HepG2 (cell line): ENCODE measurements around the gene FBXO28. TPM values are rescaled to one million over a fixed set of nuclear protein-coding genes. Genes with fewer than 3 reads are reported as not detected.

Experiments used
- ATAC-seq: fragments of 200-7000 bp; cut with Tn5 transposase; 3 replicates; pipeline ENCODE4 v1.9.1; 2020; ENCODE audit warnings: mild to moderate bottlenecking, moderate library complexity
- BruUV-seq: library from RNA; stranded (reverse); fragments of 400-500 nt; replicated peaks from 2 replicates; lab custom pipeline; 2021; lab: Mats Ljungman, UMichigan
- CTCF ChIA-PET: fragments of 300-600 bp; formaldehyde crosslinking; extraction: SDS; loops from one replicate; lab custom pipeline; 2021; ENCODE audit warnings: low total read pairs, inconsistent platforms, low intra/inter-chr PET ratio; lab: Yijun Ruan, JAX
- POLR2A ChIA-PET: fragments of 350-600 bp; sonication (Branson Sonifier 250); formaldehyde crosslinking; loops from one replicate; lab custom pipeline; 2020; ENCODE audit warnings: antibody characterized with exemption, inconsistent platforms; lab: Yijun Ruan, JAX
- DNase-seq: peaks from one replicate; pipeline ENCODE4 v3.0.0-alpha.2; 2015; ENCODE audit warnings: low spot score
- FAIRE-seq: peaks from 3 replicates; lab custom pipeline; 2011; peaks lifted over from hg19 to GRCh38; lab: Jason Lieb, UNC
- H2AFZ ChIP-seq: one replicate; pipeline ENCODE4 v1.6.1; 2011; ENCODE audit warnings: low read length, inconsistent platforms
- H3K27ac ChIP-seq: fragments of 300-600 bp; 3 replicates; pipeline ENCODE4 v1.8.0; 2011; ENCODE audit warnings: mixed run types, mild to moderate bottlenecking, mixed read lengths, low read length, inconsistent platforms; ENCODE audit not compliant: insufficient read depth; ENCODE audit errors: extremely low read length
- H3K27me3 ChIP-seq, 2 experiments: fragments of 200-600 bp in 1 of 2; 2 replicates in 1 of 2; 3 replicates in 1 of 2; pipeline versions ENCODE4 v1.6.0 to v1.8.0; 2011; ENCODE audit warnings: low read length in 2 of 2, mild to moderate bottlenecking in 2 of 2, moderate library complexity in 2 of 2, inconsistent platforms in 1 of 2; ENCODE audit not compliant: insufficient read depth in 2 of 2, control insufficient read depth in 1 of 2
- H3K36me3 ChIP-seq, 2 experiments: fragments of 200-600 bp in 1 of 2; replicated peaks in 1 of 2; 2 replicates in 1 of 2; 3 replicates in 1 of 2; pipeline versions ENCODE4 v1.5.1 to v1.8.0; 2011; ENCODE audit warnings: low read length in 2 of 2, inconsistent platforms in 1 of 2; ENCODE audit not compliant: insufficient read depth in 2 of 2, control insufficient read depth in 1 of 2
- H3K4me1 ChIP-seq: 2 replicates; pipeline ENCODE4 v1.5.1; 2012; ENCODE audit warnings: low read length, inconsistent platforms; ENCODE audit not compliant: insufficient read depth
- H3K4me2 ChIP-seq: 2 replicates; pipeline ENCODE4 v1.6.0; 2011; ENCODE audit warnings: low read depth, low read length, inconsistent platforms
- H3K4me3 ChIP-seq, 3 experiments: fragments of 200-600 bp in 1 of 3; sonication (generic), shearing (Covaris generic) in 1 of 3; replicated peaks in 1 of 3; 2 replicates each; pipeline ENCODE4 v1.5.1; 2011 to 2016; ENCODE audit warnings: low read length in 3 of 3, inconsistent platforms in 2 of 3, low read depth in 2 of 3, mild to moderate bottlenecking in 2 of 3, control low read depth in 1 of 3, mixed read lengths in 1 of 3; ENCODE audit not compliant: insufficient read depth in 1 of 3
- H3K79me2 ChIP-seq: one replicate; pipeline ENCODE4 v1.6.1; 2011; ENCODE audit warnings: low read length, inconsistent platforms; ENCODE audit not compliant: insufficient read depth
- H3K9ac ChIP-seq: 2 replicates; pipeline ENCODE4 v1.6.0; 2011; ENCODE audit warnings: mild to moderate bottlenecking, low read depth, low read length, inconsistent platforms; ENCODE audit not compliant: insufficient read depth
- H3K9me3 ChIP-seq: 2 replicates; pipeline ENCODE4 v1.5.1; 2012; ENCODE audit warnings: mild to moderate bottlenecking, low read length
- H4K20me1 ChIP-seq: 2 replicates; pipeline ENCODE4 v1.6.0; 2011; ENCODE audit warnings: inconsistent platforms, mild to moderate bottlenecking, low read length, moderate library complexity; ENCODE audit not compliant: insufficient read depth
- ETS1 ChIP-seq: sonication (generic); formaldehyde crosslinking; IDR thresholded peaks from 2 replicates; pipeline ENCODE4 v1.4.0; 2020; ENCODE audit warnings: missing genetic modification reagents
- MEIS1 ChIP-seq: sonication (generic); formaldehyde crosslinking; IDR thresholded peaks from 2 replicates; pipeline ENCODE4 v1.9.0; 2021; ENCODE audit warnings: mild to moderate bottlenecking, missing genetic modification reagents, moderate library complexity, borderline replicate concordance
- SNAI1 ChIP-seq: sonication (generic); formaldehyde crosslinking; IDR thresholded peaks from 2 replicates; pipeline ENCODE4 v1.5.0; 2020; ENCODE audit warnings: mild to moderate bottlenecking, missing genetic modification reagents, borderline replicate concordance
- TBL1XR1 ChIP-seq: fragments of 150-350 bp; IDR thresholded peaks from 2 replicates; pipeline ENCODE4 v1.6.1; 2014; ENCODE audit warnings: borderline replicate concordance, low read length; ENCODE audit not compliant: partially characterized antibody
- ZNF136 ChIP-seq: sonication (generic); formaldehyde crosslinking; IDR thresholded peaks from 2 replicates; pipeline ENCODE4 v1.8.1; 2022; ENCODE audit warnings: low read depth, mild to moderate bottlenecking, moderate library complexity, missing genetic modification reagents
- ZNF138 ChIP-seq: sonication (generic); formaldehyde crosslinking; IDR thresholded peaks from 2 replicates; pipeline ENCODE4 v1.5.0; 2020; ENCODE audit warnings: mild to moderate bottlenecking, low read depth, missing genetic modification reagents
- ZNF296 ChIP-seq: sonication (generic); formaldehyde crosslinking; conservative IDR thresholded peaks from 2 replicates; pipeline ENCODE4 v1.5.0; 2020; ENCODE audit warnings: mild to moderate bottlenecking, missing genetic modification reagents
- ZNF557 ChIP-seq: sonication (generic); formaldehyde crosslinking; IDR thresholded peaks from 2 replicates; pipeline ENCODE4 v1.4.0; 2020; ENCODE audit warnings: missing genetic modification reagents
- ZNF580 ChIP-seq: IDR thresholded peaks from 2 replicates; pipeline ENCODE4 v1.6.1; 2016; ENCODE audit warnings: low read depth, borderline replicate concordance
- ZNF644 ChIP-seq: IDR thresholded peaks from 2 replicates; pipeline ENCODE4 v1.6.1; 2016; ENCODE audit warnings: low read depth
- WGBS: methylation state at CpG from one replicate; pipeline ENCODE4 v1.1.6; 2017; ENCODE audit warnings: low lambda C conversion rate; 5-methylcytosine and 5-hydroxymethylcytosine counted together
- in situ Hi-C: cut with HindIII; loops from 2 replicates; pipeline ENCODE4 v1.10.0; 2017; ENCODE audit warnings: low pct_unique_long_range_greater_than_20kb; ENCODE audit not compliant: extremely low pct_ligation_motif_present
- intact Hi-C: fragments of 100-400 bp; cut with micrococcal nuclease; formaldehyde crosslinking; loops from one replicate; pipeline ENCODE4 v1.10.0; 2022; ENCODE audit not compliant: unreplicated experiment
- polyA plus RNA-seq, 8 experiments: library from polyadenylated mRNA; depleted of rRNA in 3 of 8; stranded (reverse) in 7 of 8; unstranded in 1 of 8; fragments of >200 nt; fragmentation: Illumina TruSeq in 4 of 8; extraction: Trizol in 4 of 8; gene quantifications; 2 replicates each; pipeline versions ENCODE4 v1.2.1 to v1.2.3, GENCODE V29; 2011 to 2016; ENCODE audit warnings: low read depth in 4 of 8, missing spikeins in 1 of 8, mixed read lengths in 1 of 8; ENCODE audit not compliant: insufficient read depth in 1 of 8
- total RNA-seq, 5 experiments: library from RNA; depleted of rRNA; stranded (reverse); fragments of >200 nt; fragmentation: Illumina TruSeq; extraction: Trizol; gene quantifications; 2 replicates each; pipeline ENCODE4 v1.2.3, GENCODE V29; 2016; ENCODE audit warnings: low read depth in 1 of 5

FBXO28 gene
- total and polyA plus RNA-seq, 2 of the 13 experiments (the other 11 are each of a cell fraction or from before 2014, with no cell fraction given), result 8.5 to 29.1 TPM

GRCh38 chr1:224090116-224090515 is 23.8 kb upstream of the FBXO28 start:
- H3K9me3 ChIP-seq, result no peaks in the 10 kb centered on the region
- intact Hi-C loops, result no loop called here
- DNase-seq (no peak), FAIRE-seq (no peak), ATAC-seq (no peak)
- peaks cover 0 to 8% of the 10 kb centered on the region in 2 experiments; a peak in 1 of 5 replicates for H3K27me3 ChIP-seq
- no TSS peak for BruUV-seq
- CTCF ChIA-PET, result no interaction called here
- H3K36me3 ChIP-seq, result no peaks in the 10 kb centered on the region
- TF ChIP-seq ZNF557, result no peak
- H3K9ac ChIP-seq, result no peak overlapping the region
- H3K4me2 ChIP-seq, result no peak overlapping the region
- H4K20me1 ChIP-seq, result no peaks in the 10 kb centered on the region
- H3K4me1 ChIP-seq, result no peaks in the 10 kb centered on the region
- POLR2A ChIA-PET, result no interaction called here
- in situ Hi-C loops, result no loop called here
- no peak overlapping the region for H3K4me3 ChIP-seq
- H2AFZ ChIP-seq, result no peak overlapping the region
- H3K79me2 ChIP-seq, result no peaks in the 10 kb centered on the region
- 46% methylated on average over 5 of the region's 5 CpGs for WGBS
- no peak overlapping the region for H3K27ac ChIP-seq

- H3K36me3 ChIP-seq, result no peaks in the 10 kb centered on the region
- in situ Hi-C loops, result no loop called here
- no peak for ATAC-seq
- H3K27me3 ChIP-seq, result peaks cover 0 to 8% of the 10 kb centered on the region in 2 experiments; a peak in 1 of 5 replicates
- BruUV-seq, result no TSS peak
- H3K9me3 ChIP-seq, result no peaks in the 10 kb centered on the region
- H4K20me1 ChIP-seq, result no peaks in the 10 kb centered on the region
- H3K9ac ChIP-seq, result no peak overlapping the region
- no peak overlapping the region for H2AFZ ChIP-seq
- 0% methylated on average over 1 of the region's 1 CpG for WGBS
- POLR2A ChIA-PET, result no interaction called here
- TF ChIP-seq MEIS1 (CRISPR knock-in tag), result no peak
- no peak for TF ChIP-seq ETS1 (CRISPR knock-in tag)
- TF ChIP-seq ZNF580 (CRISPR knock-in tag), result no peak
- no peak for TF ChIP-seq TBL1XR1
- no peak for TF ChIP-seq ZNF644 (CRISPR knock-in tag)
- TF ChIP-seq ZNF138 (CRISPR knock-in tag), result no peak
- TF ChIP-seq ZNF296 (CRISPR knock-in tag), result no peak
- no peak for TF ChIP-seq ZNF136 (CRISPR knock-in tag)
- TF ChIP-seq SNAI1, result no peak
- TF ChIP-seq, all 625 proteins: peak for 0
- no peak overlapping the region for H3K4me2 ChIP-seq
- no peak overlapping the region for H3K27ac ChIP-seq
- no peak for DNase-seq
- CTCF ChIA-PET, result no interaction called here
- no peak for FAIRE-seq
- no peaks in the 10 kb centered on the region for H3K79me2 ChIP-seq
- intact Hi-C loops, result no loop called here
- H3K4me3 ChIP-seq, result no peak overlapping the region
- H3K4me1 ChIP-seq, result no peaks in the 10 kb centered on the region
Measured at GRCh38 chr1:224092111-224092510, 21.8 kb upstream of the FBXO28 start.
